ENCODE results near the gene SLC5A10.

DNA sequence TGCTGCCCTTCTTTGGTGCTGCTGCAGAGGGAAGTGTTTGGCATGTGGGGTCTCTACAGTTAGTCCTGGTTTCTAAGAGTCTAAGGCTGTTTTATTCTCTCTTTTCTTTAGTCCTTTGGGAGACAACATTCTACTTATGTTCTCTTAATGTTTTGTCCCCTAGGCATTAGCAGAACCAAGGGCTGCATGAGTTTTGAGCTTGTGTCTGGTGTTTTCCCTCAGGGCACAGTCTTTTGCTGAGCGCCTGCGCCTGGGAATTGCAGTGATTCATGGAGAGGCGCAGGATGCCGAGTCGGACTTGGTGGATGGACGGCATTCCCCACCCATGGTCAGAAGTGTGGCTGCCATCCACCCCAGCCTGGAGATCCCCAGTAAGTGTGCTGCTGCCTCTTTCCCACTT lies 41.1 kb upstream of the SLC5A10 start:
- no peak for TF ChIP-seq POLR2A (IDR thresholded peaks at IDR 0.05)
- TF ChIP-seq, protein P1, sequence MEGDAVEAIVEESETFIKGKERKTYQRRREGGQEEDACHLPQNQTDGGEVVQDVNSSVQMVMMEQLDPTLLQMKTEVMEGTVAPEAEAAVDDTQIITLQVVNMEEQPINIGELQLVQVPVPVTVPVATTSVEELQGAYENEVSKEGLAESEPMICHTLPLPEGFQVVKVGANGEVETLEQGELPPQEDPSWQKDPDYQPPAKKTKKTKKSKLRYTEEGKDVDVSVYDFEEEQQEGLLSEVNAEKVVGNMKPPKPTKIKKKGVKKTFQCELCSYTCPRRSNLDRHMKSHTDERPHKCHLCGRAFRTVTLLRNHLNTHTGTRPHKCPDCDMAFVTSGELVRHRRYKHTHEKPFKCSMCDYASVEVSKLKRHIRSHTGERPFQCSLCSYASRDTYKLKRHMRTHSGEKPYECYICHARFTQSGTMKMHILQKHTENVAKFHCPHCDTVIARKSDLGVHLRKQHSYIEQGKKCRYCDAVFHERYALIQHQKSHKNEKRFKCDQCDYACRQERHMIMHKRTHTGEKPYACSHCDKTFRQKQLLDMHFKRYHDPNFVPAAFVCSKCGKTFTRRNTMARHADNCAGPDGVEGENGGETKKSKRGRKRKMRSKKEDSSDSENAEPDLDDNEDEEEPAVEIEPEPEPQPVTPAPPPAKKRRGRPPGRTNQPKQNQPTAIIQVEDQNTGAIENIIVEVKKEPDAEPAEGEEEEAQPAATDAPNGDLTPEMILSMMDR (IDR thresholded peaks at IDR 0.05), result no peak
- no peak for TF ChIP-seq EP300 (IDR thresholded peaks at IDR 0.05)

All from ovary (tissue), 3 donors.